ENCODE data around the gene RNF217.

The RNF217 gene

DNA sequence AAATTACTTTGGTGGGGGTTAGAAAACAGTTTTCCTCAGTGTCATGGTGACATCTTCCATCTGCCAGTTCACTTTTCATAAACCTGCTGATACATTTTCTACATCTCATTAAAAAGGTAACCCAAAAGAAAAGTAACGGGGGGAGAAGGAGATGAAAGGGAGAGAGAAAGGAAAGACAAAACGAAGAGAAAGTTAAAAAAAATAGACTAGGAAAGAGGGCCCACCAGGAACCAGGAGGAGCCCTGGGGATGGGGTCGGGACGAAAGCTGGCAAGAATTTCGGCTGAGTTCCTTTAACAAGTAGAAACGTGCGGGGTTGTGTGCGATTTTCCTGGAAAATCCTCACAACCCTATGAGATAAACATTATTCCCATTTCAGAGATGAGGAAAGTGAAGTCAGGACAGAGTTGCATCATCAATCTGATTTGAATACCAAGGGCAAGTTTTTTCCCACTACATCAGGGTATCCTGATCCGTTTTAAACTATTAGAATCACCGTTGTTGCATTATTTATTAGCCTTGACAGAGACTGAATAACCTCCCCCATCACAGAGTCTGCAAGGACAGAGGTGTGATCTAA, 137.9 kb downstream of the RNF217 start:
- TF ChIP-seq, protein P1, sequence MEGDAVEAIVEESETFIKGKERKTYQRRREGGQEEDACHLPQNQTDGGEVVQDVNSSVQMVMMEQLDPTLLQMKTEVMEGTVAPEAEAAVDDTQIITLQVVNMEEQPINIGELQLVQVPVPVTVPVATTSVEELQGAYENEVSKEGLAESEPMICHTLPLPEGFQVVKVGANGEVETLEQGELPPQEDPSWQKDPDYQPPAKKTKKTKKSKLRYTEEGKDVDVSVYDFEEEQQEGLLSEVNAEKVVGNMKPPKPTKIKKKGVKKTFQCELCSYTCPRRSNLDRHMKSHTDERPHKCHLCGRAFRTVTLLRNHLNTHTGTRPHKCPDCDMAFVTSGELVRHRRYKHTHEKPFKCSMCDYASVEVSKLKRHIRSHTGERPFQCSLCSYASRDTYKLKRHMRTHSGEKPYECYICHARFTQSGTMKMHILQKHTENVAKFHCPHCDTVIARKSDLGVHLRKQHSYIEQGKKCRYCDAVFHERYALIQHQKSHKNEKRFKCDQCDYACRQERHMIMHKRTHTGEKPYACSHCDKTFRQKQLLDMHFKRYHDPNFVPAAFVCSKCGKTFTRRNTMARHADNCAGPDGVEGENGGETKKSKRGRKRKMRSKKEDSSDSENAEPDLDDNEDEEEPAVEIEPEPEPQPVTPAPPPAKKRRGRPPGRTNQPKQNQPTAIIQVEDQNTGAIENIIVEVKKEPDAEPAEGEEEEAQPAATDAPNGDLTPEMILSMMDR (IDR thresholded peaks at IDR 0.05; ENCODE audit: low read depth, low read length) = no peak
- no peak for DNase-seq (ENCODE audit: low read depth in 2 of 2)
- peak overlapping the region; percentile 56 to 61 for H3K4me3 ChIP-seq (replicated peaks in 1 of 2; ENCODE audit: low read depth in 2 of 2, low read length in 2 of 2)

DNA sequence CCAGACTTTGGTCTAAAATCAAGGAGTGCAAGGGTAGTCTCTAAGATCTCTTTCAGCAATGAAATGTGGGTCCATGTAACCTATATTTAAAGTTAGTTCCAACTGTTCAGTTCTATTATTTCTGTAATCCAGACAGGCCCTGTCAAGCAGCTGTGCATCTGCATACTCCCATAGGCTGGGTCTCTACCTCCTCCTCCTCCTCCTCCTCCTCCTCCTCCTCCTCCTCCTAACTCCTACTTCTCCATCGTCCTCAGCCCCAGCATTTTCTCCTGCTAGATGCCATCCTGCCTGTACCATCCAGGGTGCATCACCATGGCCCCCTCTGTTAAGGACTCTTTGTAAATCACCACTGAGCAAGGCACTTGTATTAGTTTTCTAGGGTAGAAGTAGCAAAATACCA, 138.9 kb downstream of the RNF217 start:
- TF ChIP-seq, protein P1 (IDR thresholded peaks at IDR 0.05; ENCODE audit: low read depth, low read length) = no peak
- no peak for DNase-seq (ENCODE audit: low read depth in 2 of 2)
- H3K4me3 ChIP-seq (replicated peaks in 1 of 2; ENCODE audit: low read depth in 2 of 2, low read length in 2 of 2) = no peak overlapping the region

DNA sequence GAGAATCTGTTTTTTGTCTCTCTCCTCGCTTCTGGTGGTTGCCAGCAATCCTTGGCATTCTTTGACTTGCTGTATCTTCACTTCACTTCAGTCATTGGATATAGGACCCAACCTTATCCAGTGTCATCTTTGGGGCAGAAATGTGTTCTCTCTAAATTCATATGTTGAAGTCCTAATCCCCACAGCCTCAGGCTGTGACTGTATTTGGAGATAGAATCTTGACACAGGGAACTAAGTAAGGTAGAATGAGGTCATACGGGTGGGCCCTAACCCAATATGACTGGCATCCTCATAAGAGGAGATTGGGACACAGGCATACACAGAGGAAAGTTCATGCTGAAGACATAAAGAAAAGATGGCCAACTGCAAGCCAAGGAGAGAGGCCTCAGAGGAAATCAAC, 139.4 kb downstream of the RNF217 start:
- TF ChIP-seq, protein P1 (IDR thresholded peaks at IDR 0.05; ENCODE audit: low read depth, low read length) = no peak
- no peak overlapping the region for H3K4me3 ChIP-seq (replicated peaks in 1 of 2; ENCODE audit: low read depth in 2 of 2, low read length in 2 of 2)
- DNase-seq (ENCODE audit: low read depth in 2 of 2) = peak in 1 of 2 donors; percentile 22

DNA sequence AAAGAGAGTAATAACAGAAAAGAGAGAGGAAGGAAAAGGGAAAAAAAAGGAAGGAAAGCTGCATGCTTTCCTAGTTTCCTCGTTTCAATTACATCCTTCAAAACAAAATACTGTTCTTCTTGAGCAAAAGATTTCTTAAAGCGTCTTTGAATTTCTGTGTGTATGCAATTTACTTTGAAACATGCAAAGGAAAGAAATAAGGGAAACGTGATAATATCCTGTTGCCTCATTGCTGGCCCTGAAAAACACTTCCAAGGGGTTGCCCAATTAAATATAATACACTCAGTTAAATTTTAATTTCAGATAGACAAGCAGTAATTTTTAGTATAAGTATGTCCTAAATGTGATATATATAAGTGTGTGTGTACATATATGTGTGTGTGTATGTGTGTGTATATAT, 140.2 kb downstream of the RNF217 start:
- DNase-seq (ENCODE audit: low read depth in 2 of 2) = peak in 1 of 2 donors; percentile 52
- H3K4me3 ChIP-seq (replicated peaks in 1 of 2; ENCODE audit: low read depth in 2 of 2, low read length in 2 of 2) = no peak overlapping the region
- TF ChIP-seq, protein P1 (IDR thresholded peaks at IDR 0.05; ENCODE audit: low read depth, low read length) = no peak

DNA sequence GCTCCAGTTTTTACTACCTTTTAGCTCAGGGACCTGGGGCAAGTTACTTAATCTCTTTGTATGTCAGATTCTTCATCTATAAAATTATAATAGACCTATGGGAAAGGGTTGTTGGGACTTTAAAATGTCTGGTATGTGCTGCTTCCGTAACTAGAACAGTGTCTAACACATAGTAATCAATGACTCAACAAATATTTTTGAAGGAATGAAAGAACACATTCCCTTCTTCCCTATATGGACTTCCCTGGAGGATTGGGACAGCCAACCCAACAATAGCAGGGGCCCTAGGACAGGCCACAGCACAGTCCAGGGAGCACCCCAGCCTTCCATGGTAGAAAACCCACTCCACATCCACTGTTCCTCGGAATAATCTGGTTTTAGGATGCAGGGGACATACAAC, 140.7 kb downstream of the RNF217 start:
- TF ChIP-seq, protein P1 (IDR thresholded peaks at IDR 0.05; ENCODE audit: low read depth, low read length) = no peak
- peak; percentile 86 to 94 for DNase-seq (ENCODE audit: low read depth in 2 of 2)
- H3K4me3 ChIP-seq (replicated peaks in 1 of 2; ENCODE audit: low read depth in 2 of 2, low read length in 2 of 2) = no peak overlapping the region

DNA sequence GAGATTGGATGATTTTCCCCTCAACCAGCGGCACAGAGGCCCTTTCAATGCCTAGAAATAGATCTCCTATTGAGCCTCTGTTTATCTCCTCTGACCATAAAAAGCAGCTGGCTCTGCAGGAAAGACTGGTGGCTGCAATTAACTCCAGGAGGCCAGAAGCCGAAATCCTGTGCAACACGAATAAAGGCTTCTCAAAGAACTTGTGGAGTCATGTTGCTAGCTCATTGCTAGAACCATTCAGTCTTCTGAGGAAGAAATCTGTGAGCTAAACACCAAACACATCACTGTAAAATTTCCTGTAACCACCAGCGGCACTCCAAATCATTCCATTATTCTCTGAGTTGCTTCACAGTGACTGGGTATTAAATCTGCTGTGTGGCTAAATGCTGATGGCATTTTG, 142.2 kb downstream of the RNF217 start:
- peak; percentile 46 to 52 for DNase-seq (ENCODE audit: low read depth in 2 of 2)
- TF ChIP-seq, protein P1 (IDR thresholded peaks at IDR 0.05; ENCODE audit: low read depth, low read length) = no peak
- H3K4me3 ChIP-seq (replicated peaks in 1 of 2; ENCODE audit: low read depth in 2 of 2, low read length in 2 of 2) = no peak overlapping the region

DNA sequence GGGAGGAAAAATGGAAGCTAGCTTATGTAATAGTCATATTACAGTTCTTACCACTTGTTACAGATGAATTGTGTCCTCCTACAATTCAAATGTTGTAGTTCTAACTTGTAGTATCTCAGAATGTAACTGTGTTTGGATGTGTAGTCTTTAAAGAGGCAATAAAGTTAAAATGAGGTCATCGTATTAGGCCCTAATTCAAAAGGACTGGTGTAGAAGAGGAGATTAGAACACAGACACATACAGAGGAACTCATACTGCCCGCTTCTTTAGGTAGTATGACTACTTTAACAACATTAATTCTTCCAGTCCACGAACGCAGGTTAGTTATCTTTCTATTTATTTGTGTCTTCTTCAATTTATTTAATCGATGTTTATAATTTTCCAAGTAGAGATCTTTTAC, 144.8 kb downstream of the RNF217 start:
- H3K4me3 ChIP-seq (replicated peaks in 1 of 2; ENCODE audit: low read depth in 2 of 2, low read length in 2 of 2) = no peak overlapping the region
- no peak for DNase-seq (ENCODE audit: low read depth in 2 of 2)

More for the DNA sequence above, 144.8 kb downstream of the RNF217 start:
- TF ChIP-seq, protein P1 (IDR thresholded peaks at IDR 0.05; ENCODE audit: low read depth, low read length) = no peak

Measured in cardiac fibroblast (primary cell).